HepG2 (cell line): ENCODE data around the gene CNNM4. TPM values are rescaled to one million over a fixed set of nuclear protein-coding genes. Genes with fewer than 3 reads are reported as not detected.

ENCODE experiments used
- AKAP8 ChIP-seq: sonication (generic); formaldehyde crosslinking; IDR thresholded peaks from 2 replicates; pipeline ENCODE4 v1.5.1; 2020; ENCODE audit warnings: mild to moderate bottlenecking, missing genetic modification reagents
- CCAR2 ChIP-seq: fragments of 200-400 bp; formaldehyde crosslinking; optimal IDR thresholded peaks from 2 replicates; pipeline ENCODE3; 2018; ENCODE audit warnings: low read depth, mild to moderate bottlenecking, low read length, moderate library complexity
- CENPT ChIP-seq: sonication (generic); formaldehyde crosslinking; IDR thresholded peaks from 2 replicates; pipeline ENCODE4 v1.8.0; 2022; ENCODE audit warnings: low read depth, mild to moderate bottlenecking, moderate library complexity, missing genetic modification reagents
- FOXP1 ChIP-seq, 2 experiments: fragments of 450-650 bp in 1 of 2; IDR thresholded peaks; 2 replicates each; pipeline ENCODE4 v1.6.1; 2017 to 2018; ENCODE audit warnings: antibody characterized with exemption in 1 of 2
- MIER3 ChIP-seq: IDR thresholded peaks from 2 replicates; pipeline ENCODE4 v1.6.1; 2016; ENCODE audit warnings: missing compliant biosample characterization, borderline replicate concordance
- MYNN ChIP-seq: sonication (generic); formaldehyde crosslinking; IDR thresholded peaks from 2 replicates; pipeline ENCODE4 v1.4.0; 2020; ENCODE audit warnings: mild to moderate bottlenecking, low read depth, missing genetic modification reagents
- NFE2L2 ChIP-seq: fragments of 150-350 bp; IDR thresholded peaks from 2 replicates; pipeline ENCODE4 v1.6.1; 2014; ENCODE audit warnings: low read length
- NR2F1 ChIP-seq, 2 experiments: fragments of 450-650 bp in 1 of 2; formaldehyde crosslinking in 1 of 2; IDR thresholded peaks; 2 replicates each; pipeline versions ENCODE4 v1.5.0 to v1.6.1; 2016 to 2020; ENCODE audit warnings: mild to moderate bottlenecking in 1 of 2, missing compliant biosample characterization in 1 of 2, missing genetic modification reagents in 1 of 2, moderate library complexity in 1 of 2
- TAF1 ChIP-seq: sonication (generic); formaldehyde crosslinking; IDR thresholded peaks from 2 replicates; pipeline ENCODE4 v1.4.0; 2020; ENCODE audit warnings: missing genetic modification reagents
- TBL1XR1 ChIP-seq: fragments of 150-350 bp; IDR thresholded peaks from 2 replicates; pipeline ENCODE4 v1.6.1; 2014; ENCODE audit warnings: borderline replicate concordance, low read length; ENCODE audit not compliant: partially characterized antibody
- ZNF207 ChIP-seq: fragments of 450-650 bp; IDR thresholded peaks from 2 replicates; pipeline ENCODE4 v1.6.1; 2016; ENCODE audit warnings: antibody characterized with exemption, borderline replicate concordance
- ZNF550 ChIP-seq: sonication (generic); formaldehyde crosslinking; IDR thresholded peaks from 2 replicates; pipeline ENCODE4 v1.4.0; 2020; ENCODE audit warnings: mild to moderate bottlenecking, missing genetic modification reagents, borderline replicate concordance
- polyA plus RNA-seq, 8 experiments: library from polyadenylated mRNA; depleted of rRNA in 3 of 8; stranded (reverse) in 7 of 8; unstranded in 1 of 8; fragments of >200 nt; fragmentation: Illumina TruSeq in 4 of 8; extraction: Trizol in 4 of 8; gene quantifications; 2 replicates each; pipeline versions ENCODE4 v1.2.1 to v1.2.3, GENCODE V29; 2011 to 2016; ENCODE audit warnings: low read depth in 4 of 8, missing spikeins in 1 of 8, mixed read lengths in 1 of 8; ENCODE audit not compliant: insufficient read depth in 1 of 8
- total RNA-seq, 5 experiments: library from RNA; depleted of rRNA; stranded (reverse); fragments of >200 nt; fragmentation: Illumina TruSeq; extraction: Trizol; gene quantifications; 2 replicates each; pipeline ENCODE4 v1.2.3, GENCODE V29; 2016; ENCODE audit warnings: low read depth in 1 of 5
- TF ChIP-seq, protein P1 (sequence below): sonication (generic); formaldehyde crosslinking; IDR thresholded peaks from 2 replicates; pipeline ENCODE4 v1.5.1; 2020; ENCODE audit warnings: mild to moderate bottlenecking, missing genetic modification reagents, borderline replicate concordance
- TF ChIP-seq, protein P2 (sequence below), 2 experiments: fragments of 450-650 bp in 1 of 2; sonication (generic) in 1 of 2; formaldehyde crosslinking in 1 of 2; IDR thresholded peaks; 2 replicates each; pipeline versions ENCODE4 v1.6.1 to v1.8.0; 2016 to 2022; ENCODE audit warnings: antibody characterized with exemption in 1 of 2, mild to moderate bottlenecking in 1 of 2, missing genetic modification reagents in 1 of 2

CNNM4 gene
- total and polyA plus RNA-seq, 2 of the 13 experiments (the other 11 are each of a cell fraction or from before 2014, with no cell fraction given): 5.9 to 8.4 TPM

GRCh38 chr2:96857667-96858372 is 97.1 kb downstream of the CNNM4 start, which contains the start of gene ANKRD39 (continued):
- TF ChIP-seq, protein P1, sequence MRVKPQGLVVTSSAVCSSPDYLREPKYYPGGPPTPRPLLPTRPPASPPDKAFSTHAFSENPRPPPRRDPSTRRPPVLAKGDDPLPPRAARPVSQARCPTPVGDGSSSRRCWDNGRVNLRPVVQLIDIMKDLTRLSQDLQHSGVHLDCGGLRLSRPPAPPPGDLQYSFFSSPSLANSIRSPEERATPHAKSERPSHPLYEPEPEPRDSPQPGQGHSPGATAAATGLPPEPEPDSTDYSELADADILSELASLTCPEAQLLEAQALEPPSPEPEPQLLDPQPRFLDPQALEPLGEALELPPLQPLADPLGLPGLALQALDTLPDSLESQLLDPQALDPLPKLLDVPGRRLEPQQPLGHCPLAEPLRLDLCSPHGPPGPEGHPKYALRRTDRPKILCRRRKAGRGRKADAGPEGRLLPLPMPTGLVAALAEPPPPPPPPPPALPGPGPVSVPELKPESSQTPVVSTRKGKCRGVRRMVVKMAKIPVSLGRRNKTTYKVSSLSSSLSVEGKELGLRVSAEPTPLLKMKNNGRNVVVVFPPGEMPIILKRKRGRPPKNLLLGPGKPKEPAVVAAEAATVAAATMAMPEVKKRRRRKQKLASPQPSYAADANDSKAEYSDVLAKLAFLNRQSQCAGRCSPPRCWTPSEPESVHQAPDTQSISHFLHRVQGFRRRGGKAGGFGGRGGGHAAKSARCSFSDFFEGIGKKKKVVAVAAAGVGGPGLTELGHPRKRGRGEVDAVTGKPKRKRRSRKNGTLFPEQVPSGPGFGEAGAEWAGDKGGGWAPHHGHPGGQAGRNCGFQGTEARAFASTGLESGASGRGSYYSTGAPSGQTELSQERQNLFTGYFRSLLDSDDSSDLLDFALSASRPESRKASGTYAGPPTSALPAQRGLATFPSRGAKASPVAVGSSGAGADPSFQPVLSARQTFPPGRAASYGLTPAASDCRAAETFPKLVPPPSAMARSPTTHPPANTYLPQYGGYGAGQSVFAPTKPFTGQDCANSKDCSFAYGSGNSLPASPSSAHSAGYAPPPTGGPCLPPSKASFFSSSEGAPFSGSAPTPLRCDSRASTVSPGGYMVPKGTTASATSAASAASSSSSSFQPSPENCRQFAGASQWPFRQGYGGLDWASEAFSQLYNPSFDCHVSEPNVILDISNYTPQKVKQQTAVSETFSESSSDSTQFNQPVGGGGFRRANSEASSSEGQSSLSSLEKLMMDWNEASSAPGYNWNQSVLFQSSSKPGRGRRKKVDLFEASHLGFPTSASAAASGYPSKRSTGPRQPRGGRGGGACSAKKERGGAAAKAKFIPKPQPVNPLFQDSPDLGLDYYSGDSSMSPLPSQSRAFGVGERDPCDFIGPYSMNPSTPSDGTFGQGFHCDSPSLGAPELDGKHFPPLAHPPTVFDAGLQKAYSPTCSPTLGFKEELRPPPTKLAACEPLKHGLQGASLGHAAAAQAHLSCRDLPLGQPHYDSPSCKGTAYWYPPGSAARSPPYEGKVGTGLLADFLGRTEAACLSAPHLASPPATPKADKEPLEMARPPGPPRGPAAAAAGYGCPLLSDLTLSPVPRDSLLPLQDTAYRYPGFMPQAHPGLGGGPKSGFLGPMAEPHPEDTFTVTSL: 0 out of 2 replicates have a peak, but pooled peaks have one; percentile 5
- TF ChIP-seq CCAR2: no peak
- no peak for TF ChIP-seq FOXP1 (IDR thresholded peaks at IDR 0.05)
- TF ChIP-seq FOXP1 (CRISPR knock-in tag; IDR thresholded peaks at IDR 0.05): no peak
- no peak for TF ChIP-seq MIER3 (CRISPR knock-in tag)
- TF ChIP-seq TAF1 (CRISPR knock-in tag): peak; percentile 79
- no peak; a peak in 1 of 4 replicates for TF ChIP-seq NR2F1 (CRISPR knock-in tag; IDR thresholded peaks at IDR 0.05)
- no peak for TF ChIP-seq NFE2L2
- TF ChIP-seq AKAP8 (CRISPR knock-in tag): peak; percentile 82
- 0 out of 2 replicates have a peak, but pooled peaks have one; percentile 30 for TF ChIP-seq CENPT
- TF ChIP-seq ZNF550: no peak
- TF ChIP-seq, protein P2, sequence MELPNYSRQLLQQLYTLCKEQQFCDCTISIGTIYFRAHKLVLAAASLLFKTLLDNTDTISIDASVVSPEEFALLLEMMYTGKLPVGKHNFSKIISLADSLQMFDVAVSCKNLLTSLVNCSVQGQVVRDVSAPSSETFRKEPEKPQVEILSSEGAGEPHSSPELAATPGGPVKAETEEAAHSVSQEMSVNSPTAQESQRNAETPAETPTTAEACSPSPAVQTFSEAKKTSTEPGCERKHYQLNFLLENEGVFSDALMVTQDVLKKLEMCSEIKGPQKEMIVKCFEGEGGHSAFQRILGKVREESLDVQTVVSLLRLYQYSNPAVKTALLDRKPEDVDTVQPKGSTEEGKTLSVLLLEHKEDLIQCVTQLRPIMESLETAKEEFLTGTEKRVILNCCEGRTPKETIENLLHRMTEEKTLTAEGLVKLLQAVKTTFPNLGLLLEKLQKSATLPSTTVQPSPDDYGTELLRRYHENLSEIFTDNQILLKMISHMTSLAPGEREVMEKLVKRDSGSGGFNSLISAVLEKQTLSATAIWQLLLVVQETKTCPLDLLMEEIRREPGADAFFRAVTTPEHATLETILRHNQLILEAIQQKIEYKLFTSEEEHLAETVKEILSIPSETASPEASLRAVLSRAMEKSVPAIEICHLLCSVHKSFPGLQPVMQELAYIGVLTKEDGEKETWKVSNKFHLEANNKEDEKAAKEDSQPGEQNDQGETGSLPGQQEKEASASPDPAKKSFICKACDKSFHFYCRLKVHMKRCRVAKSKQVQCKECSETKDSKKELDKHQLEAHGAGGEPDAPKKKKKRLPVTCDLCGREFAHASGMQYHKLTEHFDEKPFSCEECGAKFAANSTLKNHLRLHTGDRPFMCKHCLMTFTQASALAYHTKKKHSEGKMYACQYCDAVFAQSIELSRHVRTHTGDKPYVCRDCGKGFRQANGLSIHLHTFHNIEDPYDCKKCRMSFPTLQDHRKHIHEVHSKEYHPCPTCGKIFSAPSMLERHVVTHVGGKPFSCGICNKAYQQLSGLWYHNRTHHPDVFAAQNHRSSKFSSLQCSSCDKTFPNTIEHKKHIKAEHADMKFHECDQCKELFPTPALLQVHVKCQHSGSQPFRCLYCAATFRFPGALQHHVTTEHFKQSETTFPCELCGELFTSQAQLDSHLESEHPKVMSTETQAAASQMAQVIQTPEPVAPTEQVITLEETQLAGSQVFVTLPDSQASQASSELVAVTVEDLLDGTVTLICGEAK (IDR thresholded peaks at IDR 0.05): no peak
- TF ChIP-seq, protein P2 (CRISPR knock-in tag; IDR thresholded peaks at IDR 0.05): peak; percentile 77
- TF ChIP-seq ZNF207: no peak
- TF ChIP-seq TBL1XR1: peak; percentile 66
- TF ChIP-seq MYNN (CRISPR knock-in tag): no peak
